ENCODE results near the gene PDXDC1.
"Not testable (repeated sequence)": the region's sequence is repeated elsewhere in the genome, so short reads cannot be mapped to it uniquely, and the experiment has no call there.

PDXDC1 gene

GRCh38 chr16:15132719-15133428 lies 158.0 kb downstream of the PDXDC1 start:
- DNase-seq (ENCODE audit: low read depth), result not testable (repeated sequence)

- not testable (repeated sequence) for DNase-seq (ENCODE audit: low read depth)
These were observed 158.7 kb downstream of the PDXDC1 start for GRCh38 chr16:15133554-15133953.

- not testable (repeated sequence) for DNase-seq (ENCODE audit: low read depth)
These were observed 160.1 kb downstream of the PDXDC1 start for GRCh38 chr16:15134752-15135482.

- DNase-seq (ENCODE audit: low read depth), result not testable (repeated sequence)
These were observed 160.9 kb downstream of the PDXDC1 start for GRCh38 chr16:15135483-15136360.

GRCh38 chr16:15137514-15137913 lies 162.7 kb downstream of the PDXDC1 start:
- not testable (repeated sequence) for DNase-seq (ENCODE audit: low read depth)

GRCh38 chr16:15140444-15141365 lies 165.9 kb downstream of the PDXDC1 start:
- DNase-seq (ENCODE audit: low read depth), result not testable (repeated sequence)

- DNase-seq (ENCODE audit: low read depth), result no peak
These were observed 166.8 kb downstream of the PDXDC1 start for GRCh38 chr16:15141586-15141985.

- not testable (repeated sequence) for DNase-seq (ENCODE audit: low read depth)
These were observed 167.5 kb downstream of the PDXDC1 start for GRCh38 chr16:15142107-15142890.

- not testable (repeated sequence) for DNase-seq (ENCODE audit: low read depth)
These were observed 168.2 kb downstream of the PDXDC1 start for GRCh38 chr16:15142891-15143600.

- not testable (repeated sequence) for DNase-seq (ENCODE audit: low read depth)
These were observed 168.8 kb downstream of the PDXDC1 start for GRCh38 chr16:15143601-15144091.

GRCh38 chr16:15144092-15144631 lies 169.3 kb downstream of the PDXDC1 start:
- DNase-seq (ENCODE audit: low read depth), result not testable (repeated sequence)

- DNase-seq (ENCODE audit: low read depth), result not testable (repeated sequence)
These were observed 170.1 kb downstream of the PDXDC1 start for GRCh38 chr16:15144781-15145417.

GRCh38 chr16:15145418-15146263 lies 170.8 kb downstream of the PDXDC1 start:
- DNase-seq (ENCODE audit: low read depth), result not testable (repeated sequence)

- not testable (repeated sequence) for DNase-seq (ENCODE audit: low read depth)
These were observed 171.4 kb downstream of the PDXDC1 start for GRCh38 chr16:15146264-15146662.

GRCh38 chr16:15148831-15149230 lies 174.0 kb downstream of the PDXDC1 start:
- DNase-seq (ENCODE audit: low read depth), result not testable (repeated sequence)

GRCh38 chr16:15149260-15149659 lies 174.4 kb downstream of the PDXDC1 start:
- DNase-seq (ENCODE audit: low read depth), result not testable (repeated sequence)

GRCh38 chr16:15154005-15154404 lies 179.2 kb downstream of the PDXDC1 start:
- not testable (repeated sequence) for DNase-seq (ENCODE audit: low read depth)
